ENCODE measurements around the gene OTUD1. TPM values are rescaled to one million over a fixed set of nuclear protein-coding genes. Genes with fewer than 3 reads are reported as not detected.

The OTUD1 gene
- total RNA-seq, 1 experiment from 2014 or later, result 5.7 TPM

DNA sequence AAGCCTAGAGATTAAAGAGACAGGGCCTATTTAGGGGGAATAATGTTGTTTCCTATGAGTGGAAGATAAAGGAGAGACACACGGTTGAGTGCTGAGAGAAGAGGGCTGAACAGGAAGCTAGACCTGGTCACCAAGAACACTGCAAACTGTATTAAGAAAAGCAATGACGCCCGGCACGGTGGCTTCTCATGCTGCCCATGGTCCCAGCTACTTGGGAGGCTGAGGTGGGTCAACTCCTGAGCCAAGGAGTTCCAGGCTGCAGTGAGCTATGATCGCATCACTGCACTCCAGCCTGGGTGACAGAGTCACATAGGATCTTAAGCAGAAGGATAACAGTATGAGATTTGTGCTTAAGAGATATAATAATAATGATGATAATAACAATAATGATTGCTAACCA lies 19.7 kb upstream of the OTUD1 start:
- no peak for ATAC-seq
- Histone ChIP-seq H3K27ac (ENCODE audit: low read depth, low read length) (no peak overlapping the region), H3K4me2 (ENCODE audit: low read length) (no peak overlapping the region), H3K9me3 (ENCODE audit: control insufficient read depth in 1 of 2, insufficient read depth in 1 of 2, low read depth in 1 of 2, low read length in 2 of 2) (no peaks in the 10 kb centered on the region), H3K9me2 (ENCODE audit: insufficient read depth) (no peaks in the 10 kb centered on the region), H3K4me3 (replicated peaks in 1 of 2; ENCODE audit: low read depth in 1 of 2, low read length in 2 of 2) (no peak overlapping the region), H3K36me3 (ENCODE audit: control insufficient read depth in 1 of 2, insufficient read depth in 2 of 2, low read length in 2 of 2) (no peaks in the 10 kb centered on the region), H2AFZ (ENCODE audit: low read depth, low read length, poor library complexity, severe bottlenecking) (no peak overlapping the region), H3K79me2 (ENCODE audit: insufficient read depth, low read length) (no peaks in the 10 kb centered on the region), H3K4me1 (ENCODE audit: control insufficient read depth in 1 of 2, insufficient read depth in 2 of 2, low read length in 2 of 2) (peaks cover 0 to 4% of the 10 kb centered on the region in 2 experiments; a peak in 1 of 4 replicates), H3K9ac (ENCODE audit: low read length) (no peak overlapping the region), H3K27me3 (ENCODE audit: insufficient read depth, low read length) (no peaks in the 10 kb centered on the region), H4K20me1 (ENCODE audit: insufficient read depth) (no peaks in the 10 kb centered on the region)
- ChIA-PET RAD21 (ENCODE audit: low non-redundant PET in 1 of 2, low total read pairs in 2 of 2, uncharacterized antibody in 2 of 2, unreplicated experiment in 2 of 2) (no interaction called here), CTCF (no interaction called here), POLR2A (no interaction called here)
- DNase-seq (ENCODE audit: low read depth, low spot score), result no peak
- TF ChIP-seq YY1 (IDR thresholded peaks at IDR 0.05; ENCODE audit: extremely low read depth, insufficient replicate concordance, low read depth, low read length) (no peak), JUND (IDR thresholded peaks at IDR 0.05) (no peak), EZH2phosphoT487 (IDR thresholded peaks at IDR 0.05; ENCODE audit: borderline replicate concordance) (no peak), SRF (IDR thresholded peaks at IDR 0.05; ENCODE audit: low read depth) (no peak), EGR1 (IDR thresholded peaks at IDR 0.05; ENCODE audit: low read depth) (no peak), ZFX (IDR thresholded peaks at IDR 0.05) (no peak), ELF1 (IDR thresholded peaks at IDR 0.05; ENCODE audit: borderline replicate concordance, low read depth) (no peak), POLR2AphosphoS5 (IDR thresholded peaks at IDR 0.05; ENCODE audit: low read depth, low read length) (no peak), TCF7L2 (IDR thresholded peaks at IDR 0.05; ENCODE audit: borderline replicate concordance, extremely low read depth, insufficient read depth, insufficient read length) (no peak), SIN3A (IDR thresholded peaks at IDR 0.05; ENCODE audit: low read depth) (no peak), CEBPB (IDR thresholded peaks at IDR 0.05; ENCODE audit: low read depth) (no peak), CBX3 (IDR thresholded peaks at IDR 0.05; ENCODE audit: low read depth) (no peak), POLR2A (IDR thresholded peaks at IDR 0.05; ENCODE audit: borderline replicate concordance, extremely low read depth, insufficient read depth, insufficient read length) (no peak)
- TF ChIP-seq, protein P1, sequence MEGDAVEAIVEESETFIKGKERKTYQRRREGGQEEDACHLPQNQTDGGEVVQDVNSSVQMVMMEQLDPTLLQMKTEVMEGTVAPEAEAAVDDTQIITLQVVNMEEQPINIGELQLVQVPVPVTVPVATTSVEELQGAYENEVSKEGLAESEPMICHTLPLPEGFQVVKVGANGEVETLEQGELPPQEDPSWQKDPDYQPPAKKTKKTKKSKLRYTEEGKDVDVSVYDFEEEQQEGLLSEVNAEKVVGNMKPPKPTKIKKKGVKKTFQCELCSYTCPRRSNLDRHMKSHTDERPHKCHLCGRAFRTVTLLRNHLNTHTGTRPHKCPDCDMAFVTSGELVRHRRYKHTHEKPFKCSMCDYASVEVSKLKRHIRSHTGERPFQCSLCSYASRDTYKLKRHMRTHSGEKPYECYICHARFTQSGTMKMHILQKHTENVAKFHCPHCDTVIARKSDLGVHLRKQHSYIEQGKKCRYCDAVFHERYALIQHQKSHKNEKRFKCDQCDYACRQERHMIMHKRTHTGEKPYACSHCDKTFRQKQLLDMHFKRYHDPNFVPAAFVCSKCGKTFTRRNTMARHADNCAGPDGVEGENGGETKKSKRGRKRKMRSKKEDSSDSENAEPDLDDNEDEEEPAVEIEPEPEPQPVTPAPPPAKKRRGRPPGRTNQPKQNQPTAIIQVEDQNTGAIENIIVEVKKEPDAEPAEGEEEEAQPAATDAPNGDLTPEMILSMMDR (IDR thresholded peaks at IDR 0.05 in 2 of 3, conservative IDR thresholded peaks at IDR 0.05 in 1 of 3; ENCODE audit: borderline replicate concordance in 1 of 3, insufficient read depth in 1 of 3, low read depth in 2 of 3, low read length in 2 of 3), result no peak
- TF ChIP-seq, protein P2, sequence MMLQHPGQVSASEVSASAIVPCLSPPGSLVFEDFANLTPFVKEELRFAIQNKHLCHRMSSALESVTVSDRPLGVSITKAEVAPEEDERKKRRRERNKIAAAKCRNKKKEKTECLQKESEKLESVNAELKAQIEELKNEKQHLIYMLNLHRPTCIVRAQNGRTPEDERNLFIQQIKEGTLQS (IDR thresholded peaks at IDR 0.05), result no peak
- no TSS peak for BruUV-seq (replicated peaks)
- intact Hi-C loops (cut with micrococcal nuclease), result no loop called here
